H9 (cell line): ENCODE measurements around the gene BPIFB3. TPM values are rescaled to one million over a fixed set of nuclear protein-coding genes. Genes with fewer than 3 reads are reported as not detected.

ENCODE experiments used
- DNase-seq: peaks from one replicate; pipeline ENCODE4 v3.0.0-alpha.2; 2017
- H2AFZ ChIP-seq: one replicate; pipeline ENCODE4 v1.6.1; 2013; ENCODE audit warnings: mild to moderate bottlenecking, low read length, control low read depth, moderate library complexity
- H2AK5ac ChIP-seq: 2 replicates; pipeline ENCODE4 v1.6.1; 2013; ENCODE audit warnings: low read length, control low read depth, mixed read lengths; ENCODE audit not compliant: insufficient read length
- H2BK120ac ChIP-seq: one replicate; pipeline ENCODE4 v1.6.1; 2013; ENCODE audit warnings: low read depth, mild to moderate bottlenecking, low read length, control low read depth, inconsistent platforms; ENCODE audit not compliant: poor library complexity, severe bottlenecking
- H2BK12ac ChIP-seq: 2 replicates; pipeline ENCODE4 v1.6.1; 2013; ENCODE audit warnings: low read length, control low read depth, mixed read lengths, low read depth; ENCODE audit not compliant: insufficient read length
- H2BK15ac ChIP-seq: 2 replicates; pipeline ENCODE4 v1.6.1; 2013; ENCODE audit warnings: low read depth, low read length, control low read depth
- H2BK20ac ChIP-seq: one replicate; pipeline ENCODE4 v1.6.1; 2013; ENCODE audit warnings: low read depth, mild to moderate bottlenecking, low read length, control low read depth, inconsistent platforms; ENCODE audit not compliant: poor library complexity, severe bottlenecking
- H2BK5ac ChIP-seq: 2 replicates; pipeline ENCODE4 v1.6.1; 2013; ENCODE audit warnings: low read length, control low read depth, mixed read lengths; ENCODE audit not compliant: insufficient read length
- H3K14ac ChIP-seq: 2 replicates; pipeline ENCODE4 v1.6.1; 2013; ENCODE audit warnings: low read length, control low read depth; ENCODE audit not compliant: insufficient read depth
- H3K18ac ChIP-seq: 2 replicates; pipeline ENCODE4 v1.6.1; 2013; ENCODE audit warnings: low read depth, mild to moderate bottlenecking, mixed read lengths, low read length, control low read depth; ENCODE audit not compliant: insufficient read length
- H3K23ac ChIP-seq: 2 replicates; pipeline ENCODE4 v1.6.1; 2013; ENCODE audit warnings: low read length, control low read depth, mixed read lengths, low read depth; ENCODE audit not compliant: insufficient read length
- H3K23me2 ChIP-seq: 2 replicates; pipeline ENCODE4 v1.6.1; 2013; ENCODE audit warnings: low read depth, mild to moderate bottlenecking, mixed read lengths, low read length, control low read depth; ENCODE audit not compliant: insufficient read length, poor library complexity, severe bottlenecking
- H3K27ac ChIP-seq: 2 replicates; pipeline ENCODE4 v1.5.1; 2013; ENCODE audit warnings: low read length, control low read depth, mixed read lengths, low read depth; ENCODE audit not compliant: insufficient read length
- H3K27me3 ChIP-seq: 2 replicates; pipeline ENCODE4 v1.6.1; 2013; ENCODE audit warnings: low read length, control low read depth, inconsistent platforms; ENCODE audit not compliant: insufficient read depth
- H3K4ac ChIP-seq: 2 replicates; pipeline ENCODE4 v1.6.1; 2013; ENCODE audit warnings: low read depth, mild to moderate bottlenecking, control low read depth, inconsistent platforms, low read length, moderate library complexity
- H3K4me1 ChIP-seq: 2 replicates; pipeline ENCODE4 v1.6.1; 2013; ENCODE audit warnings: low read length, control low read depth, inconsistent platforms; ENCODE audit not compliant: insufficient read depth
- H3K4me2 ChIP-seq: 2 replicates; pipeline ENCODE4 v1.6.1; 2013; ENCODE audit warnings: low read length, control low read depth, mixed read lengths; ENCODE audit not compliant: insufficient read length, insufficient read depth
- H3K56ac ChIP-seq: 2 replicates; pipeline ENCODE4 v1.6.1; 2013; ENCODE audit warnings: low read depth, mild to moderate bottlenecking, mixed read lengths, low read length, control low read depth; ENCODE audit not compliant: insufficient read length
- H3K79me1 ChIP-seq: 2 replicates; pipeline ENCODE4 v1.6.1; 2013; ENCODE audit warnings: low read depth, mild to moderate bottlenecking, moderate library complexity, low read length, control low read depth, inconsistent platforms; ENCODE audit not compliant: insufficient read depth, poor library complexity, severe bottlenecking
- H3K79me2 ChIP-seq: 2 replicates; pipeline ENCODE4 v1.6.1; 2013; ENCODE audit warnings: low read length, control low read depth, inconsistent platforms; ENCODE audit not compliant: insufficient read depth
- H3K9ac ChIP-seq: 2 replicates; pipeline ENCODE4 v1.6.1; 2013; ENCODE audit warnings: low read length, control low read depth, mixed read lengths; ENCODE audit not compliant: insufficient read length; ENCODE audit errors: extremely low read depth
- H3K9me3 ChIP-seq: one replicate; pipeline ENCODE4 v1.6.1; 2013; ENCODE audit warnings: low read depth, low read length, inconsistent platforms; ENCODE audit not compliant: control insufficient read depth
- H3T11ph ChIP-seq: one replicate; pipeline ENCODE4 v1.6.1; 2013; ENCODE audit warnings: mild to moderate bottlenecking, low read length, control low read depth, inconsistent platforms
- H4K20me1 ChIP-seq: one replicate; pipeline ENCODE4 v1.6.1; 2013; ENCODE audit not compliant: control insufficient read depth, insufficient read length, insufficient read depth
- H4K5ac ChIP-seq: 2 replicates; pipeline ENCODE4 v1.6.1; 2013; ENCODE audit warnings: low read depth, mild to moderate bottlenecking, mixed read lengths, low read length, control low read depth; ENCODE audit not compliant: insufficient read length
- H4K8ac ChIP-seq: replicated peaks from 2 replicates; pipeline ENCODE4 v1.6.1; 2013; ENCODE audit warnings: low read length, control low read depth, mixed read lengths, low read depth; ENCODE audit not compliant: insufficient read length
- H4K91ac ChIP-seq: 2 replicates; pipeline ENCODE4 v1.6.1; 2013; ENCODE audit warnings: low read depth, mild to moderate bottlenecking, moderate library complexity, mixed read lengths, low read length, control low read depth; ENCODE audit not compliant: insufficient read length
- H3K27ac Mint-ChIP-seq, 3 experiments: 2 replicates in 2 of 3; 3 replicates in 1 of 3; pipeline ENCODE4 v1.8.0; 2020 to 2021; ENCODE audit warnings: mixed read lengths in 3 of 3, mild to moderate bottlenecking in 1 of 3, moderate library complexity in 1 of 3
- H3K27me3 Mint-ChIP-seq: 2 replicates; pipeline ENCODE4 v1.8.0; 2021; ENCODE audit warnings: low read depth, mild to moderate bottlenecking, moderate library complexity, mixed read lengths
- H3K36me3 Mint-ChIP-seq, 3 experiments: 2 replicates in 2 of 3; 3 replicates in 1 of 3; pipeline ENCODE4 v1.8.0; 2020 to 2021; ENCODE audit warnings: low read depth in 3 of 3, mixed read lengths in 3 of 3; ENCODE audit not compliant: insufficient read depth in 1 of 3
- H3K4me1 Mint-ChIP-seq, 2 experiments: 2 replicates each; pipeline ENCODE4 v1.8.0; 2020; ENCODE audit warnings: mixed read lengths in 2 of 2
- H3K4me3 Mint-ChIP-seq, 2 experiments: 2 replicates in 1 of 2; 3 replicates in 1 of 2; pipeline ENCODE4 v1.8.0; 2020 to 2021; ENCODE audit warnings: mild to moderate bottlenecking in 2 of 2, mixed read lengths in 2 of 2, moderate library complexity in 1 of 2
- H3K9me3 Mint-ChIP-seq, 2 experiments: 2 replicates in 1 of 2; 3 replicates in 1 of 2; pipeline ENCODE4 v1.8.0; 2020; ENCODE audit warnings: mild to moderate bottlenecking in 2 of 2, mixed read lengths in 2 of 2, moderate library complexity in 1 of 2
- CTCF ChIP-seq: fragments of 200-600 bp; sonication (generic); conservative IDR thresholded peaks from 3 replicates; pipeline ENCODE4 v1.8.0; 2021; ENCODE audit warnings: antibody characterized with exemption, mild to moderate bottlenecking
- WGBS: extraction: QIAGEN DNeasy Blood & Tissue Kit; methylation state at CpG from one replicate; pipeline ENCODE4 v1.1.7; 2013; ENCODE audit warnings: missing lambda C conversion rate, low lambda C conversion rate, mixed read lengths; ENCODE audit not compliant: insufficient read length; ENCODE audit errors: extremely low coverage; 5-methylcytosine and 5-hydroxymethylcytosine counted together
- total RNA-seq: library from RNA; stranded (reverse); gene quantifications from 2 replicates; pipeline ENCODE4 v1.2.1, GENCODE V29; 2021

Gene BPIFB3
- total RNA-seq, 1 experiment from 2014 or later = not detected

GRCh38 chr20:33009214-33010132 lies 44.2 kb upstream of the BPIFB3 start:
- Histone ChIP-seq H2BK15ac (no peak overlapping the region), H3K9ac (no peak overlapping the region), H2AK5ac (no peak overlapping the region), H4K20me1 (no peaks in the 10 kb centered on the region), H3K18ac (no peak overlapping the region), H2BK12ac (no peak overlapping the region), H3K27ac (no peak overlapping the region), H3K4ac (no peak overlapping the region), H3K56ac (no peak overlapping the region), H4K91ac (no peak overlapping the region), H3K79me1 (no peaks in the 10 kb centered on the region), H3K79me2 (no peaks in the 10 kb centered on the region), H4K5ac (no peak overlapping the region), H3K4me1 (no peaks in the 10 kb centered on the region), H3K23me2 (no peaks in the 10 kb centered on the region), H2BK120ac (no peak overlapping the region), H4K8ac (no peak overlapping the region), H2AFZ (no peak overlapping the region), H3T11ph (no peak overlapping the region), H3K23ac (no peak overlapping the region), H3K27me3 (no peaks in the 10 kb centered on the region), H3K14ac (no peak overlapping the region; the same call in 1 of the 2 replicates), H2BK5ac (no peak overlapping the region), H3K4me2 (no peak overlapping the region), H3K9me3 (no peaks in the 10 kb centered on the region), H2BK20ac (no peak overlapping the region)
- 0 out of 7 replicates have a peak overlapping the region, but pooled peaks of 1 of the 3 experiments have one; percentile 37 for H3K27ac Mint-ChIP-seq
- no peak for DNase-seq
- H3K4me3 Mint-ChIP-seq = no peak overlapping the region
- WGBS = no CpG with 5 or more reads among the region's 19 CpGs
- H3K9me3 Mint-ChIP-seq = peaks cover 5% of the 10 kb centered on the region in 2 experiments; a peak in 3 of 5 replicates
- H3K4me1 Mint-ChIP-seq = peaks cover 7 to 9% of the 10 kb centered on the region in 2 experiments
- TF ChIP-seq CTCF = no peak
- H3K36me3 Mint-ChIP-seq = peaks cover 0 to 4% (median 0%) of the 10 kb centered on the region in 3 experiments; a peak in 3 of 7 replicates
- no peaks in the 10 kb centered on the region; the same call in 1 of the 2 replicates for H3K27me3 Mint-ChIP-seq
